Measurements from ENCODE around the gene KBTBD8.

The KBTBD8 gene

GRCh38 chr3:66998904-66999235 lies 763 bp downstream of the KBTBD8 start:
- no peak for DNase-seq (ENCODE audit: low spot score)

- DNase-seq (ENCODE audit: low spot score), result peak; percentile 42
Measured at GRCh38 chr3:67000009-67000408, 1.9 kb downstream of the KBTBD8 start.

GRCh38 chr3:67001086-67001861 lies 3.2 kb downstream of the KBTBD8 start:
- peak; percentile 44 for DNase-seq (ENCODE audit: low spot score)

GRCh38 chr3:67005974-67006373 lies 7.9 kb downstream of the KBTBD8 start:
- no peak for DNase-seq (ENCODE audit: low spot score)

- DNase-seq (ENCODE audit: low spot score), result no peak
Measured at GRCh38 chr3:67006460-67006859, 8.4 kb downstream of the KBTBD8 start.

- no peak for DNase-seq (ENCODE audit: low spot score)
Measured at GRCh38 chr3:67008388-67008787, 10.3 kb downstream of the KBTBD8 start.

GRCh38 chr3:67009716-67010115 lies 11.6 kb downstream of the KBTBD8 start:
- DNase-seq (ENCODE audit: low spot score), result no peak

- DNase-seq (ENCODE audit: low spot score), result no peak
Measured at GRCh38 chr3:67011414-67012131, 13.5 kb downstream of the KBTBD8 start.

- no peak for DNase-seq (ENCODE audit: low spot score)
Measured at GRCh38 chr3:67012564-67012963, 14.5 kb downstream of the KBTBD8 start.

- DNase-seq (ENCODE audit: low spot score), result no peak
Measured at GRCh38 chr3:67015702-67016484, 17.8 kb downstream of the KBTBD8 start.

- DNase-seq (ENCODE audit: low spot score), result no peak
Measured at GRCh38 chr3:67016522-67017080, 18.5 kb downstream of the KBTBD8 start.

- no peak for DNase-seq (ENCODE audit: low spot score)
Measured at GRCh38 chr3:67017211-67017610, 19.1 kb downstream of the KBTBD8 start.

GRCh38 chr3:67018105-67018788 lies 20.1 kb downstream of the KBTBD8 start:
- no peak for DNase-seq (ENCODE audit: low spot score)

GRCh38 chr3:67018789-67019526 lies 20.9 kb downstream of the KBTBD8 start:
- no peak for DNase-seq (ENCODE audit: low spot score)

- DNase-seq (ENCODE audit: low spot score), result no peak
Measured at GRCh38 chr3:67028001-67028784, 30.1 kb downstream of the KBTBD8 start.

GRCh38 chr3:67030785-67031740 lies 33.0 kb downstream of the KBTBD8 start:
- no peak for DNase-seq (ENCODE audit: low spot score)

- no peak for DNase-seq (ENCODE audit: low spot score)
Measured at GRCh38 chr3:67031986-67032385, 33.9 kb downstream of the KBTBD8 start.

GRCh38 chr3:67033079-67033478 lies 35.0 kb downstream of the KBTBD8 start:
- no peak for DNase-seq (ENCODE audit: low spot score)

GRCh38 chr3:67034371-67034770 lies 36.3 kb downstream of the KBTBD8 start:
- DNase-seq (ENCODE audit: low spot score), result no peak
